ENCODE data around the gene THRAP3.

The THRAP3 gene

GRCh38 chr1:36329817-36330216, 105.6 kb downstream of the THRAP3 start:
- no peak for TF ChIP-seq CTCF (IDR thresholded peaks at IDR 0.05; ENCODE audit: low read depth, low read length, missing control alignments)
- in situ Hi-C loops (cut with HindIII; ENCODE audit: low sequenced_read_pairs), result no loop called here
- H3K4me3 ChIP-seq (ENCODE audit: low read depth, low read length), result no peak overlapping the region
- no peak for DNase-seq (ENCODE audit: low read depth)

GRCh38 chr1:36330940-36331339, 106.7 kb downstream of the THRAP3 start:
- no peak for DNase-seq (ENCODE audit: low read depth)
- in situ Hi-C loops (cut with HindIII; ENCODE audit: low sequenced_read_pairs), result no loop called here
- no peak for TF ChIP-seq CTCF (IDR thresholded peaks at IDR 0.05; ENCODE audit: low read depth, low read length, missing control alignments)

DNA sequence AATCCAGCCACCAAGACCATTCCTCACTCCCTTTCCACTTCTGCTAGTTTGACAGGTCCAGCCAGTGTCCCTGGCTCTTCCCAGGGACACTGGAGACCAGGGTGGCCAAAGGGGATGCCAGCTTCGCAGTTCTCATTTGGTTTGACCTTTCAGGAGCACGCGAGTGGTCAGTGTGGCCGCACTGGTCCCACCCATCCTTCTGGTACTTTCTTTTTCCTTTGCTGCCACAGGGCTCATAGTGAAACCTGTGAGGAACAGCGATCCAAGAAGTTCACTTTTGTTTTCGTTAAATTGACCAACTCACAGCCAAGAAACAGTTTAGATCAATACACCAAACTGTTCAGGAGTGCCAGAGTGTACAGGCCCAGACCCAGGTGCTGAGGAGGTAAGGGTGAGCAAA, 113.6 kb downstream of the THRAP3 start:
- in situ Hi-C loops (cut with HindIII; ENCODE audit: low sequenced_read_pairs), result no loop called here
- no peak for DNase-seq (ENCODE audit: low read depth)
- no peak overlapping the region for H3K4me3 ChIP-seq (ENCODE audit: low read depth, low read length)
- TF ChIP-seq CTCF (IDR thresholded peaks at IDR 0.05; ENCODE audit: low read depth, low read length, missing control alignments), result no peak

More at GRCh38 chr1:36330940-36331339, 106.7 kb downstream of the THRAP3 start:
- H3K4me3 ChIP-seq (ENCODE audit: low read depth, low read length), result no peak overlapping the region

DNA sequence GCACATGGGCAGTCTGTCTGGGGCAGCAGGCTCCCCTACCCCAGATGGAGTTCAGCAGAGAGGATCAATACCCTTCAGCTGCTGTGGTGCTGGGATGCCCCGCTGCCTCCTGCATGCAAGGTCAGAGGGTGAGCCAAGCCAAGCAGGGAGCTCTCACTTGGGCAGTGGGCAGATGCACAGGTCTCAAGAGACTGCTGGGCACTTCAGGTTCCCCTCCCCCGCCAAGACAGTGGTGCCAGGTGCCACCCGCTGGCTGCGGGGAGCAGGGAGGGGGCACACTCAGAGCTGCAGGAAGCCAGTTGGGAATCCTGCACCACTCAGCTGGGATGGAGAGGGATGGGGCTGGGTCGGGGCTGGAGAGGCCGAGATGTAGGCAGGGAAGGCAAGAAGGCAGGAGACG, 115.0 kb downstream of the THRAP3 start:
- TF ChIP-seq CTCF (IDR thresholded peaks at IDR 0.05; ENCODE audit: low read depth, low read length, missing control alignments), result no peak
- in situ Hi-C loops (cut with HindIII; ENCODE audit: low sequenced_read_pairs), result no loop called here
- H3K4me3 ChIP-seq (ENCODE audit: low read depth, low read length), result no peak overlapping the region
- DNase-seq (ENCODE audit: low read depth), result no peak

GRCh38 chr1:36339615-36340014, 115.4 kb downstream of the THRAP3 start:
- no peak overlapping the region for H3K4me3 ChIP-seq (ENCODE audit: low read depth, low read length)
- in situ Hi-C loops (cut with HindIII; ENCODE audit: low sequenced_read_pairs), result no loop called here
- no peak for DNase-seq (ENCODE audit: low read depth)
- no peak for TF ChIP-seq CTCF (IDR thresholded peaks at IDR 0.05; ENCODE audit: low read depth, low read length, missing control alignments)

GRCh38 chr1:36341626-36342320, 117.5 kb downstream of the THRAP3 start:
- in situ Hi-C loops (cut with HindIII; ENCODE audit: low sequenced_read_pairs), result no loop called here
- no peak overlapping the region for H3K4me3 ChIP-seq (ENCODE audit: low read depth, low read length)
- DNase-seq (ENCODE audit: low read depth), result no peak
- no peak for TF ChIP-seq CTCF (IDR thresholded peaks at IDR 0.05; ENCODE audit: low read depth, low read length, missing control alignments)
